ENCODE results near the gene RRP7A. TPM values are rescaled to one million over a fixed set of nuclear protein-coding genes. Genes with fewer than 3 reads are reported as not detected.
"Not testable (repeated sequence)": the region's sequence is repeated elsewhere in the genome, so short reads cannot be mapped to it uniquely, and the experiment has no call there.

RRP7A gene
- total RNA-seq, 1 donor from 2014 or later: 54.9 TPM

DNA sequence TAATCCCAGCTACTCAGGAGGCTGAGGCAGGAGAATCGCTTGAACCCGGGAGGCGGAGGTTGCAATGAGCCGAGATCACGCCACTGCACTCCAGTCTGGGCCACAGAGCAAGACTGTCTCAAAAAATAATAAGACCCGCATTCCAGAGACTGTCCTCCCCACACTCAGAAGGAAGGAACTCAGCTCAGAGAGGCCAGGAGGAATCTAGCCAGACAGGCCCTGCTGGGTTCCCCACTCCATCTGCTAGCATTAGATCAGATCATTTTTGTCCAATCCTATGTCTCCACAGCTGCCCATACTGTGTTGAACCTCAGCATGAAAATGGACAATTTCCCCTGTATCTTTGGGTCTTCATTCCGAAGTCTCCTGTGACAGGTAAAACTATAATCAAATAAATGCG is 9.8 kb upstream of the RRP7A start:
- not testable (repeated sequence) for H3K4me3 ChIP-seq (ENCODE audit: insufficient read depth, low read depth, low read length); H3K27me3 ChIP-seq (ENCODE audit: insufficient read depth, low read length); FAIRE-seq; H3K27ac ChIP-seq (ENCODE audit: low read depth, low read length); H3K4me2 ChIP-seq (ENCODE audit: low read length); H3K4me1 ChIP-seq (ENCODE audit: insufficient read depth, low read length); H3K36me3 ChIP-seq (ENCODE audit: insufficient read depth, low read length); H4K20me1 ChIP-seq (ENCODE audit: insufficient read depth, low read length); H3K79me2 ChIP-seq (ENCODE audit: insufficient read depth, low read length); DNase-seq (ENCODE audit: low read depth); H3K9ac ChIP-seq (ENCODE audit: low read length); H3K27ac Mint-ChIP-seq (ENCODE audit: unreplicated experiment); H3K4me3 Mint-ChIP-seq (ENCODE audit: unreplicated experiment); H2AFZ ChIP-seq (ENCODE audit: low read depth, low read length); H3K36me3 Mint-ChIP-seq (ENCODE audit: low read depth, unreplicated experiment); H3K9me3 Mint-ChIP-seq (ENCODE audit: unreplicated experiment); H3K9me3 ChIP-seq (ENCODE audit: insufficient read depth, low read depth, low read length)
- H3K4me1 Mint-ChIP-seq (ENCODE audit: low read depth, unreplicated experiment): peaks cover 19% of the 10 kb centered on the region
- peaks cover 43% of the 10 kb centered on the region for H3K27me3 Mint-ChIP-seq (ENCODE audit: low read depth, unreplicated experiment)

DNA sequence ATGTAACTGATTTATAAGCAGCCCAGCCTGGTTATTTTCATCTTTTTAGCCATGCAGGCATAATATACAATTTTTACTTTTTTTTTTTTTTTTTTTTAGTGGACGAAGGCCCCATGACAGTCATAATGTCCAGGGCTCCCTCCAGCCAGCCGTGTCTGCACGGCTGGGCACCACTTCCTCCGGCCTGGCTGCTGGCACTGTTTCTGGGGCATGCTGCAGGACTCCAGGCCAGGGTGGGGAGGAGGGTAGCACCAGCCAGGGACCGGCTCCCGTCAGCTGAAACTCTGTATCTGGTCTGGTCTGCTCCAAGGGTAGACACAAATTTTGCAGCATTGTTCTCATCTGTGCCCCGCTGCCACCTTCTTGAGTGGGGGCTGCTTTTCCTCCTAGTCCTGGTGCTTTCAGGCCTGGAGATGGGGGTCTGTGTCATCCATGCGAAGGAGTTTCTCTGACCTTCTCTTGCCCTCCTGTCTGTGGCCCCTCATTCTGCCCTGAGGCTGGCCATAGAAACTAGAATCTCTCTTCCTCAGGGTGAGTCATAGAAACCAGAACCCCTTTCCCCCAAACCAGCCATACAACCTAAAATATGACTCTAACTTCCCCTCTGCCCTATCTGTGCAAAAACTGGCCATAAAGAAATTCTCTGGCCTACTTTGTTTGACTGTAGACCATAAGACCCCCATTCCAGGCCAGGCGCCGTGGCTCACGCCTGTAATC is 9.2 kb upstream of the RRP7A start:
- FAIRE-seq (no peak), DNase-seq (ENCODE audit: low read depth) (no peak)
- no peaks in the 10 kb centered on the region for H3K9me3 ChIP-seq (ENCODE audit: insufficient read depth, low read depth, low read length)
- H4K20me1 ChIP-seq (ENCODE audit: insufficient read depth, low read length): no peaks in the 10 kb centered on the region
- Mint-ChIP-seq H3K4me3 (ENCODE audit: unreplicated experiment) (no peak overlapping the region), H3K27me3 (ENCODE audit: low read depth, unreplicated experiment) (peaks cover 40% of the 10 kb centered on the region), H3K27ac (ENCODE audit: unreplicated experiment) (no peak overlapping the region), H3K9me3 (ENCODE audit: unreplicated experiment) (peaks cover 4% of the 10 kb centered on the region), H3K36me3 (ENCODE audit: low read depth, unreplicated experiment) (peaks cover 2% of the 10 kb centered on the region), H3K4me1 (ENCODE audit: low read depth, unreplicated experiment) (peaks cover 16% of the 10 kb centered on the region)
- H3K4me2 ChIP-seq (ENCODE audit: low read length): no peak overlapping the region
- H3K4me1 ChIP-seq (ENCODE audit: insufficient read depth, low read length): no peaks in the 10 kb centered on the region
- H3K27ac ChIP-seq (ENCODE audit: low read depth, low read length): no peak overlapping the region
- H3K27me3 ChIP-seq (ENCODE audit: insufficient read depth, low read length): no peaks in the 10 kb centered on the region
- H3K9ac ChIP-seq (ENCODE audit: low read length): no peak overlapping the region
- no peaks in the 10 kb centered on the region for H3K79me2 ChIP-seq (ENCODE audit: insufficient read depth, low read length)
- no peaks in the 10 kb centered on the region for H3K36me3 ChIP-seq (ENCODE audit: insufficient read depth, low read length)
- no peak overlapping the region for H2AFZ ChIP-seq (ENCODE audit: low read depth, low read length)
- TF ChIP-seq EZH2 (IDR thresholded peaks at IDR 0.05; ENCODE audit: insufficient read depth, low read length): no peak
- TF ChIP-seq, protein P1, sequence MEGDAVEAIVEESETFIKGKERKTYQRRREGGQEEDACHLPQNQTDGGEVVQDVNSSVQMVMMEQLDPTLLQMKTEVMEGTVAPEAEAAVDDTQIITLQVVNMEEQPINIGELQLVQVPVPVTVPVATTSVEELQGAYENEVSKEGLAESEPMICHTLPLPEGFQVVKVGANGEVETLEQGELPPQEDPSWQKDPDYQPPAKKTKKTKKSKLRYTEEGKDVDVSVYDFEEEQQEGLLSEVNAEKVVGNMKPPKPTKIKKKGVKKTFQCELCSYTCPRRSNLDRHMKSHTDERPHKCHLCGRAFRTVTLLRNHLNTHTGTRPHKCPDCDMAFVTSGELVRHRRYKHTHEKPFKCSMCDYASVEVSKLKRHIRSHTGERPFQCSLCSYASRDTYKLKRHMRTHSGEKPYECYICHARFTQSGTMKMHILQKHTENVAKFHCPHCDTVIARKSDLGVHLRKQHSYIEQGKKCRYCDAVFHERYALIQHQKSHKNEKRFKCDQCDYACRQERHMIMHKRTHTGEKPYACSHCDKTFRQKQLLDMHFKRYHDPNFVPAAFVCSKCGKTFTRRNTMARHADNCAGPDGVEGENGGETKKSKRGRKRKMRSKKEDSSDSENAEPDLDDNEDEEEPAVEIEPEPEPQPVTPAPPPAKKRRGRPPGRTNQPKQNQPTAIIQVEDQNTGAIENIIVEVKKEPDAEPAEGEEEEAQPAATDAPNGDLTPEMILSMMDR (IDR thresholded peaks at IDR 0.05; ENCODE audit: insufficient read depth, low read depth, low read length): no peak
- H3K4me3 ChIP-seq (ENCODE audit: insufficient read depth, low read depth, low read length): no peak overlapping the region

DNA sequence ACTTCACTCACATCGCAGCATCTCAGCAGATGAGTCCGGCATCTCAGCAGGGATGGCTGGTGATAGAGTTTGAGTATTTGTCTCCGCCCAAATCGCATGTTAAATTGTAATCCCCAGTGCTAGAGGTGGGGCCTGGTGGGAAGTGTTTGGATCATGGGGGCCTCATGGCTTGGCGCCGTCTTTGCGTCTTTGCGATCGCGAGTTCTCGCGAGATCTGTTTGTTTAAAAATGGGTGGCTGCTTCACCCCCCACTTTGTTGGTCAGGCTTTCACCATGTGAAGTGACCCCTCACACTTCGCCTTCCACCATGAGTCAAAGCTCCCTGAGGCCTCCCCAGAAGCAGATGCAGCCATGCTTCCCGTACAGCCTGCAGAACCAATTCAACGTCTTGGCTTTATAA is 3.0 kb upstream of the RRP7A start:
- TF ChIP-seq, protein P1 (IDR thresholded peaks at IDR 0.05; ENCODE audit: insufficient read depth, low read depth, low read length): no peak
- TF ChIP-seq EZH2 (IDR thresholded peaks at IDR 0.05; ENCODE audit: insufficient read depth, low read length): no peak
- Mint-ChIP-seq H3K27ac (ENCODE audit: unreplicated experiment) (no peak overlapping the region), H3K9me3 (ENCODE audit: unreplicated experiment) (no peaks in the 10 kb centered on the region), H3K27me3 (ENCODE audit: low read depth, unreplicated experiment) (peaks cover 16% of the 10 kb centered on the region), H3K4me3 (ENCODE audit: unreplicated experiment) (no peak overlapping the region), H3K4me1 (ENCODE audit: low read depth, unreplicated experiment) (peaks cover 16% of the 10 kb centered on the region), H3K36me3 (ENCODE audit: low read depth, unreplicated experiment) (no peaks in the 10 kb centered on the region)
- no peak overlapping the region for H3K4me2 ChIP-seq (ENCODE audit: low read length)
- H4K20me1 ChIP-seq (ENCODE audit: insufficient read depth, low read length): no peaks in the 10 kb centered on the region
- no peaks in the 10 kb centered on the region for H3K36me3 ChIP-seq (ENCODE audit: insufficient read depth, low read length)
- H3K9me3 ChIP-seq (ENCODE audit: insufficient read depth, low read depth, low read length): no peaks in the 10 kb centered on the region
- H3K27ac ChIP-seq (ENCODE audit: low read depth, low read length): no peak overlapping the region
- no peak overlapping the region for H3K4me3 ChIP-seq (ENCODE audit: insufficient read depth, low read depth, low read length)
- H3K79me2 ChIP-seq (ENCODE audit: insufficient read depth, low read length): peaks cover 23% of the 10 kb centered on the region
- FAIRE-seq: no peak
- H3K27me3 ChIP-seq (ENCODE audit: insufficient read depth, low read length): no peaks in the 10 kb centered on the region
- no peak overlapping the region for H3K9ac ChIP-seq (ENCODE audit: low read length)
- no peak overlapping the region for H2AFZ ChIP-seq (ENCODE audit: low read depth, low read length)
- DNase-seq (ENCODE audit: low read depth): no peak
- H3K4me1 ChIP-seq (ENCODE audit: insufficient read depth, low read length): peaks cover 8% of the 10 kb centered on the region

All from astrocyte (in vitro differentiated cells and primary cell).